HepG2 (cell line): ENCODE results near the gene OR2M5. TPM values are rescaled to one million over a fixed set of nuclear protein-coding genes. Genes with fewer than 3 reads are reported as not detected.

Source experiments
- ATAC-seq: fragments of 200-7000 bp; cut with Tn5 transposase; 3 replicates; pipeline ENCODE4 v1.9.1; 2020; ENCODE audit warnings: mild to moderate bottlenecking, moderate library complexity
- BruUV-seq: library from RNA; stranded (reverse); fragments of 400-500 nt; replicated peaks from 2 replicates; lab custom pipeline; 2021; lab: Mats Ljungman, UMichigan
- CTCF ChIA-PET: fragments of 300-600 bp; formaldehyde crosslinking; extraction: SDS; loops from one replicate; lab custom pipeline; 2021; ENCODE audit warnings: low total read pairs, inconsistent platforms, low intra/inter-chr PET ratio; lab: Yijun Ruan, JAX
- POLR2A ChIA-PET: fragments of 350-600 bp; sonication (Branson Sonifier 250); formaldehyde crosslinking; loops from one replicate; lab custom pipeline; 2020; ENCODE audit warnings: antibody characterized with exemption, inconsistent platforms; lab: Yijun Ruan, JAX
- DNase-seq: peaks from one replicate; pipeline ENCODE4 v3.0.0-alpha.2; 2015; ENCODE audit warnings: low spot score
- FAIRE-seq: peaks from 3 replicates; lab custom pipeline; 2011; peaks lifted over from hg19 to GRCh38; lab: Jason Lieb, UNC
- H2AFZ ChIP-seq: one replicate; pipeline ENCODE4 v1.6.1; 2011; ENCODE audit warnings: low read length, inconsistent platforms
- H3K27ac ChIP-seq: fragments of 300-600 bp; 3 replicates; pipeline ENCODE4 v1.8.0; 2011; ENCODE audit warnings: mixed run types, mild to moderate bottlenecking, mixed read lengths, low read length, inconsistent platforms; ENCODE audit not compliant: insufficient read depth; ENCODE audit errors: extremely low read length
- H3K27me3 ChIP-seq, 2 experiments: fragments of 200-600 bp in 1 of 2; 2 replicates in 1 of 2; 3 replicates in 1 of 2; pipeline versions ENCODE4 v1.6.0 to v1.8.0; 2011; ENCODE audit warnings: low read length in 2 of 2, mild to moderate bottlenecking in 2 of 2, moderate library complexity in 2 of 2, inconsistent platforms in 1 of 2; ENCODE audit not compliant: insufficient read depth in 2 of 2, control insufficient read depth in 1 of 2
- H3K36me3 ChIP-seq, 2 experiments: fragments of 200-600 bp in 1 of 2; replicated peaks in 1 of 2; 2 replicates in 1 of 2; 3 replicates in 1 of 2; pipeline versions ENCODE4 v1.5.1 to v1.8.0; 2011; ENCODE audit warnings: low read length in 2 of 2, inconsistent platforms in 1 of 2; ENCODE audit not compliant: insufficient read depth in 2 of 2, control insufficient read depth in 1 of 2
- H3K4me1 ChIP-seq: 2 replicates; pipeline ENCODE4 v1.5.1; 2012; ENCODE audit warnings: low read length, inconsistent platforms; ENCODE audit not compliant: insufficient read depth
- H3K4me2 ChIP-seq: 2 replicates; pipeline ENCODE4 v1.6.0; 2011; ENCODE audit warnings: low read depth, low read length, inconsistent platforms
- H3K4me3 ChIP-seq, 3 experiments: fragments of 200-600 bp in 1 of 3; sonication (generic), shearing (Covaris generic) in 1 of 3; replicated peaks in 1 of 3; 2 replicates each; pipeline ENCODE4 v1.5.1; 2011 to 2016; ENCODE audit warnings: low read length in 3 of 3, inconsistent platforms in 2 of 3, low read depth in 2 of 3, mild to moderate bottlenecking in 2 of 3, control low read depth in 1 of 3, mixed read lengths in 1 of 3; ENCODE audit not compliant: insufficient read depth in 1 of 3
- H3K79me2 ChIP-seq: one replicate; pipeline ENCODE4 v1.6.1; 2011; ENCODE audit warnings: low read length, inconsistent platforms; ENCODE audit not compliant: insufficient read depth
- H3K9ac ChIP-seq: 2 replicates; pipeline ENCODE4 v1.6.0; 2011; ENCODE audit warnings: mild to moderate bottlenecking, low read depth, low read length, inconsistent platforms; ENCODE audit not compliant: insufficient read depth
- H3K9me3 ChIP-seq: 2 replicates; pipeline ENCODE4 v1.5.1; 2012; ENCODE audit warnings: mild to moderate bottlenecking, low read length
- H4K20me1 ChIP-seq: 2 replicates; pipeline ENCODE4 v1.6.0; 2011; ENCODE audit warnings: inconsistent platforms, mild to moderate bottlenecking, low read length, moderate library complexity; ENCODE audit not compliant: insufficient read depth
- ERF ChIP-seq: IDR thresholded peaks from 2 replicates; pipeline ENCODE4 v1.6.1; 2018; ENCODE audit warnings: missing biosample characterization, missing genetic modification reagents
- FOXM1 ChIP-seq: sonication (generic); formaldehyde crosslinking; IDR thresholded peaks from 2 replicates; pipeline ENCODE4 v1.5.0; 2020; ENCODE audit warnings: missing genetic modification reagents
- HOXA3 ChIP-seq: sonication (generic); formaldehyde crosslinking; IDR thresholded peaks from 2 replicates; pipeline ENCODE4 v1.5.0; 2020; ENCODE audit warnings: missing genetic modification reagents
- KAT7 ChIP-seq: IDR thresholded peaks from 2 replicates; pipeline ENCODE4 v1.6.1; 2018; ENCODE audit warnings: borderline replicate concordance, missing compliant biosample characterization
- MED13 ChIP-seq: sonication (generic); formaldehyde crosslinking; IDR thresholded peaks from 2 replicates; pipeline ENCODE4 v1.5.0; 2020; ENCODE audit warnings: missing genetic modification reagents
- POLR2AphosphoS5 ChIP-seq: IDR thresholded peaks from 2 replicates; pipeline ENCODE4 v1.6.1; 2012; ENCODE audit warnings: low read depth, low read length
- RFX5 ChIP-seq: IDR thresholded peaks from 2 replicates; pipeline ENCODE4 v1.6.1; 2011; ENCODE audit warnings: low read depth, low read length, improper control_type of control experiment
- SNAI1 ChIP-seq: sonication (generic); formaldehyde crosslinking; IDR thresholded peaks from 2 replicates; pipeline ENCODE4 v1.5.0; 2020; ENCODE audit warnings: mild to moderate bottlenecking, missing genetic modification reagents, borderline replicate concordance
- ZNF335 ChIP-seq: sonication (generic); formaldehyde crosslinking; IDR thresholded peaks from 2 replicates; pipeline ENCODE4 v1.4.0; 2020; ENCODE audit warnings: missing genetic modification reagents
- ZNF34 ChIP-seq: sonication (generic); formaldehyde crosslinking; IDR thresholded peaks from 2 replicates; pipeline ENCODE4 v1.4.0; 2020; ENCODE audit warnings: mild to moderate bottlenecking, missing genetic modification reagents, borderline replicate concordance
- ZNF552 ChIP-seq: sonication (generic); formaldehyde crosslinking; IDR thresholded peaks from 2 replicates; pipeline ENCODE4 v1.9.0; 2022; ENCODE audit warnings: missing genetic modification reagents, mild to moderate bottlenecking, borderline replicate concordance
- WGBS: methylation state at CpG from one replicate; pipeline ENCODE4 v1.1.6; 2017; ENCODE audit warnings: low lambda C conversion rate; 5-methylcytosine and 5-hydroxymethylcytosine counted together
- in situ Hi-C: cut with HindIII; loops from 2 replicates; pipeline ENCODE4 v1.10.0; 2017; ENCODE audit warnings: low pct_unique_long_range_greater_than_20kb; ENCODE audit not compliant: extremely low pct_ligation_motif_present
- intact Hi-C: fragments of 100-400 bp; cut with micrococcal nuclease; formaldehyde crosslinking; loops from one replicate; pipeline ENCODE4 v1.10.0; 2022; ENCODE audit not compliant: unreplicated experiment
- polyA plus RNA-seq, 8 experiments: library from polyadenylated mRNA; depleted of rRNA in 3 of 8; stranded (reverse) in 7 of 8; unstranded in 1 of 8; fragments of >200 nt; fragmentation: Illumina TruSeq in 4 of 8; extraction: Trizol in 4 of 8; gene quantifications; 2 replicates each; pipeline versions ENCODE4 v1.2.1 to v1.2.3, GENCODE V29; 2011 to 2016; ENCODE audit warnings: low read depth in 4 of 8, missing spikeins in 1 of 8, mixed read lengths in 1 of 8; ENCODE audit not compliant: insufficient read depth in 1 of 8
- total RNA-seq, 5 experiments: library from RNA; depleted of rRNA; stranded (reverse); fragments of >200 nt; fragmentation: Illumina TruSeq; extraction: Trizol; gene quantifications; 2 replicates each; pipeline ENCODE4 v1.2.3, GENCODE V29; 2016; ENCODE audit warnings: low read depth in 1 of 5
- TF ChIP-seq, protein P1 (sequence below): sonication (generic); formaldehyde crosslinking; IDR thresholded peaks from 2 replicates; pipeline ENCODE4 v1.4.0; 2020; ENCODE audit warnings: missing genetic modification reagents
- TF ChIP-seq, protein P2 (sequence below): sonication (generic); formaldehyde crosslinking; IDR thresholded peaks from 2 replicates; pipeline ENCODE4 v1.4.0; 2020; ENCODE audit warnings: missing genetic modification reagents
- TF ChIP-seq, protein P3 (sequence below): sonication (generic); formaldehyde crosslinking; IDR thresholded peaks from 2 replicates; pipeline ENCODE4 v1.4.0; 2020; ENCODE audit warnings: missing genetic modification reagents, borderline replicate concordance

The OR2M5 gene
- total and polyA plus RNA-seq, 2 of the 13 experiments (the other 11 are each of a cell fraction or from before 2014, with no cell fraction given), result not detected

DNA sequence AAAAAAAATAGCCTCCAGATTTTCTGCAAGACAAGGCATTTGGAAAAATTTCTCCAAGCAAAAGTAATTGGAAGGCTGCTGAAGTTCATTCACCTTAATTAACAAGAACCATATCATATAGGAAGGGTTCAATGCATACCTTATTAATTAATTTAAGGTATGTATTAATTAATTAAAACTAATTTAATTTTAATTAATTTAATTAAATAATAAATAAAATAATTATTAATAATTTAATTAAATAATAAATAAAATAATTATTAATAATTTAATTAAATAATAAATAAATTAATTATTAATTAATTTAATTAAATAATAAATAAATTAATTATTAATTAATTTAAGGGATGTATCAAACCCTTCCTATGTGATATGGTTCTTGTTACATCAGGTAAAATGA is 42.1 kb upstream of the OR2M5 start (continued):
- TF ChIP-seq, protein P1, sequence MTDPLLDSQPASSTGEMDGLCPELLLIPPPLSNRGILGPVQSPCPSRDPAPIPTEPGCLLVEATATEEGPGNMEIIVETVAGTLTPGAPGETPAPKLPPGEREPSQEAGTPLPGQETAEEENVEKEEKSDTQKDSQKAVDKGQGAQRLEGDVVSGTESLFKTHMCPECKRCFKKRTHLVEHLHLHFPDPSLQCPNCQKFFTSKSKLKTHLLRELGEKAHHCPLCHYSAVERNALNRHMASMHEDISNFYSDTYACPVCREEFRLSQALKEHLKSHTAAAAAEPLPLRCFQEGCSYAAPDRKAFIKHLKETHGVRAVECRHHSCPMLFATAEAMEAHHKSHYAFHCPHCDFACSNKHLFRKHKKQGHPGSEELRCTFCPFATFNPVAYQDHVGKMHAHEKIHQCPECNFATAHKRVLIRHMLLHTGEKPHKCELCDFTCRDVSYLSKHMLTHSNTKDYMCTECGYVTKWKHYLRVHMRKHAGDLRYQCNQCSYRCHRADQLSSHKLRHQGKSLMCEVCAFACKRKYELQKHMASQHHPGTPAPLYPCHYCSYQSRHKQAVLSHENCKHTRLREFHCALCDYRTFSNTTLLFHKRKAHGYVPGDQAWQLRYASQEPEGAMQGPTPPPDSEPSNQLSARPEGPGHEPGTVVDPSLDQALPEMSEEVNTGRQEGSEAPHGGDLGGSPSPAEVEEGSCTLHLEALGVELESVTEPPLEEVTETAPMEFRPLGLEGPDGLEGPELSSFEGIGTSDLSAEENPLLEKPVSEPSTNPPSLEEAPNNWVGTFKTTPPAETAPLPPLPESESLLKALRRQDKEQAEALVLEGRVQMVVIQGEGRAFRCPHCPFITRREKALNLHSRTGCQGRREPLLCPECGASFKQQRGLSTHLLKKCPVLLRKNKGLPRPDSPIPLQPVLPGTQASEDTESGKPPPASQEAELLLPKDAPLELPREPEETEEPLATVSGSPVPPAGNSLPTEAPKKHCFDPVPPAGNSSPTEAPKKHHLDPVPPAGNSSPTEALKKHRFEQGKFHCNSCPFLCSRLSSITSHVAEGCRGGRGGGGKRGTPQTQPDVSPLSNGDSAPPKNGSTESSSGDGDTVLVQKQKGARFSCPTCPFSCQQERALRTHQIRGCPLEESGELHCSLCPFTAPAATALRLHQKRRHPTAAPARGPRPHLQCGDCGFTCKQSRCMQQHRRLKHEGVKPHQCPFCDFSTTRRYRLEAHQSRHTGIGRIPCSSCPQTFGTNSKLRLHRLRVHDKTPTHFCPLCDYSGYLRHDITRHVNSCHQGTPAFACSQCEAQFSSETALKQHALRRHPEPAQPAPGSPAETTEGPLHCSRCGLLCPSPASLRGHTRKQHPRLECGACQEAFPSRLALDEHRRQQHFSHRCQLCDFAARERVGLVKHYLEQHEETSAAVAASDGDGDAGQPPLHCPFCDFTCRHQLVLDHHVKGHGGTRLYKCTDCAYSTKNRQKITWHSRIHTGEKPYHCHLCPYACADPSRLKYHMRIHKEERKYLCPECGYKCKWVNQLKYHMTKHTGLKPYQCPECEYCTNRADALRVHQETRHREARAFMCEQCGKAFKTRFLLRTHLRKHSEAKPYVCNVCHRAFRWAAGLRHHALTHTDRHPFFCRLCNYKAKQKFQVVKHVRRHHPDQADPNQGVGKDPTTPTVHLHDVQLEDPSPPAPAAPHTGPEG (CRISPR knock-in tag), result no peak
- TF ChIP-seq, protein P2, sequence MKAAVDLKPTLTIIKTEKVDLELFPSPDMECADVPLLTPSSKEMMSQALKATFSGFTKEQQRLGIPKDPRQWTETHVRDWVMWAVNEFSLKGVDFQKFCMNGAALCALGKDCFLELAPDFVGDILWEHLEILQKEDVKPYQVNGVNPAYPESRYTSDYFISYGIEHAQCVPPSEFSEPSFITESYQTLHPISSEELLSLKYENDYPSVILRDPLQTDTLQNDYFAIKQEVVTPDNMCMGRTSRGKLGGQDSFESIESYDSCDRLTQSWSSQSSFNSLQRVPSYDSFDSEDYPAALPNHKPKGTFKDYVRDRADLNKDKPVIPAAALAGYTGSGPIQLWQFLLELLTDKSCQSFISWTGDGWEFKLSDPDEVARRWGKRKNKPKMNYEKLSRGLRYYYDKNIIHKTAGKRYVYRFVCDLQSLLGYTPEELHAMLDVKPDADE (CRISPR knock-in tag), result no peak
- TF ChIP-seq MED13 (CRISPR knock-in tag), result no peak
- TF ChIP-seq ZNF34 (CRISPR knock-in tag), result no peak
- no peak for TF ChIP-seq ZNF552
- TF ChIP-seq SNAI1, result no peak

DNA sequence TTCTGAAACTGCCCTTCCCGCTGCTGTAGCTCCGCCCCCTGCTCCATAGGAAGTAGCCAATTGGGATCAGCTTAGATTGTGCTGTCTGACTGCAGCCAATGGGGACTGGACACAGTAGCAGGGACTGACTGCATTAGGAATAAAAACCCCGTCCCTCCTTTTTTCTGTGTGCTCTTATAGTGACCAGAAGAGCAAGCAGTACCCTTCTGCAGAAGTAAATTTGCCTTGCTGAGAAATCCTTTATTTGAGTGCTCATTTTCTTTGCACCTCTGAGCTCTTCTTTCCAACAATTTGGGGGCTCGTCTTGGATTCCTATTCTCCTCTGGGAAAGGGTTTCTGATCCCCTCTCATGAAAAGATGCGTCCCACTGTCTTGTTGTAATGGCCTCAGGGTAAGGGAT is 33.8 kb upstream of the OR2M5 start:
- ChIA-PET POLR2A (no interaction called here), CTCF (no interaction called here)
- Histone ChIP-seq H3K9me3 (peaks cover 80% of the 10 kb centered on the region), H4K20me1 (no peaks in the 10 kb centered on the region), H3K4me1 (no peaks in the 10 kb centered on the region), H3K79me2 (no peaks in the 10 kb centered on the region), H3K27me3 (no peaks in the 10 kb centered on the region), H3K36me3 (no peaks in the 10 kb centered on the region), H3K27ac (no peak overlapping the region), H3K9ac (no peak overlapping the region), H3K4me3 (no peak overlapping the region), H2AFZ (no peak overlapping the region), H3K4me2 (no peak overlapping the region)
- intact Hi-C loops, result no loop called here
- 3% methylated on average over 5 of the region's 5 CpGs for WGBS
- FAIRE-seq (no peak), DNase-seq (no peak), ATAC-seq (no peak)
- BruUV-seq, result no TSS peak
- in situ Hi-C loops, result no loop called here
- TF ChIP-seq ERF (CRISPR knock-in tag) (no peak), KAT7 (CRISPR knock-in tag) (no peak), RFX5 (no peak), FOXM1 (no peak), POLR2AphosphoS5 (no peak), ZNF335 (no peak), HOXA3 (CRISPR knock-in tag) (no peak)
- TF ChIP-seq, protein P3, sequence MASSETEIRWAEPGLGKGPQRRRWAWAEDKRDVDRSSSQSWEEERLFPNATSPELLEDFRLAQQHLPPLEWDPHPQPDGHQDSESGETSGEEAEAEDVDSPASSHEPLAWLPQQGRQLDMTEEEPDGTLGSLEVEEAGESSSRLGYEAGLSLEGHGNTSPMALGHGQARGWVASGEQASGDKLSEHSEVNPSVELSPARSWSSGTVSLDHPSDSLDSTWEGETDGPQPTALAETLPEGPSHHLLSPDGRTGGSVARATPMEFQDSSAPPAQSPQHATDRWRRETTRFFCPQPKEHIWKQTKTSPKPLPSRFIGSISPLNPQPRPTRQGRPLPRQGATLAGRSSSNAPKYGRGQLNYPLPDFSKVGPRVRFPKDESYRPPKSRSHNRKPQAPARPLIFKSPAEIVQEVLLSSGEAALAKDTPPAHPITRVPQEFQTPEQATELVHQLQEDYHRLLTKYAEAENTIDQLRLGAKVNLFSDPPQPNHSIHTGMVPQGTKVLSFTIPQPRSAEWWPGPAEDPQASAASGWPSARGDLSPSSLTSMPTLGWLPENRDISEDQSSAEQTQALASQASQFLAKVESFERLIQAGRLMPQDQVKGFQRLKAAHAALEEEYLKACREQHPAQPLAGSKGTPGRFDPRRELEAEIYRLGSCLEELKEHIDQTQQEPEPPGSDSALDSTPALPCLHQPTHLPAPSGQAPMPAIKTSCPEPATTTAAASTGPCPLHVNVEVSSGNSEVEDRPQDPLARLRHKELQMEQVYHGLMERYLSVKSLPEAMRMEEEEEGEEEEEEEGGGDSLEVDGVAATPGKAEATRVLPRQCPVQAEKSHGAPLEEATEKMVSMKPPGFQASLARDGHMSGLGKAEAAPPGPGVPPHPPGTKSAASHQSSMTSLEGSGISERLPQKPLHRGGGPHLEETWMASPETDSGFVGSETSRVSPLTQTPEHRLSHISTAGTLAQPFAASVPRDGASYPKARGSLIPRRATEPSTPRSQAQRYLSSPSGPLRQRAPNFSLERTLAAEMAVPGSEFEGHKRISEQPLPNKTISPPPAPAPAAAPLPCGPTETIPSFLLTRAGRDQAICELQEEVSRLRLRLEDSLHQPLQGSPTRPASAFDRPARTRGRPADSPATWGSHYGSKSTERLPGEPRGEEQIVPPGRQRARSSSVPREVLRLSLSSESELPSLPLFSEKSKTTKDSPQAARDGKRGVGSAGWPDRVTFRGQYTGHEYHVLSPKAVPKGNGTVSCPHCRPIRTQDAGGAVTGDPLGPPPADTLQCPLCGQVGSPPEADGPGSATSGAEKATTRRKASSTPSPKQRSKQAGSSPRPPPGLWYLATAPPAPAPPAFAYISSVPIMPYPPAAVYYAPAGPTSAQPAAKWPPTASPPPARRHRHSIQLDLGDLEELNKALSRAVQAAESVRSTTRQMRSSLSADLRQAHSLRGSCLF (CRISPR knock-in tag), result no peak
